Stimulated activated CD8-positive, alpha-beta memory T cell treated with anti-CD3 and anti-CD28 coated beads, Interleukin-7, amount 100 ng/mL, for 48 hours (primary cell): Measurements from ENCODE around the gene RAD51B.

Source experiments
- DNase-seq, 2 donors: peaks; one replicate each; pipeline ENCODE4 v3.0.0-alpha.2; 2020; ENCODE audit warnings: low read depth in 1 of 2; ENCODE audit errors: extremely low read depth in 1 of 2

The RAD51B gene

GRCh38 chr14:68511129-68512047, 691.8 kb downstream of the RAD51B start:
- no peak for DNase-seq

- DNase-seq = no peak
These were observed 692.5 kb downstream of the RAD51B start for GRCh38 chr14:68512088-68512487.

- DNase-seq = no peak
These were observed 693.6 kb downstream of the RAD51B start for GRCh38 chr14:68513137-68513536.

DNA sequence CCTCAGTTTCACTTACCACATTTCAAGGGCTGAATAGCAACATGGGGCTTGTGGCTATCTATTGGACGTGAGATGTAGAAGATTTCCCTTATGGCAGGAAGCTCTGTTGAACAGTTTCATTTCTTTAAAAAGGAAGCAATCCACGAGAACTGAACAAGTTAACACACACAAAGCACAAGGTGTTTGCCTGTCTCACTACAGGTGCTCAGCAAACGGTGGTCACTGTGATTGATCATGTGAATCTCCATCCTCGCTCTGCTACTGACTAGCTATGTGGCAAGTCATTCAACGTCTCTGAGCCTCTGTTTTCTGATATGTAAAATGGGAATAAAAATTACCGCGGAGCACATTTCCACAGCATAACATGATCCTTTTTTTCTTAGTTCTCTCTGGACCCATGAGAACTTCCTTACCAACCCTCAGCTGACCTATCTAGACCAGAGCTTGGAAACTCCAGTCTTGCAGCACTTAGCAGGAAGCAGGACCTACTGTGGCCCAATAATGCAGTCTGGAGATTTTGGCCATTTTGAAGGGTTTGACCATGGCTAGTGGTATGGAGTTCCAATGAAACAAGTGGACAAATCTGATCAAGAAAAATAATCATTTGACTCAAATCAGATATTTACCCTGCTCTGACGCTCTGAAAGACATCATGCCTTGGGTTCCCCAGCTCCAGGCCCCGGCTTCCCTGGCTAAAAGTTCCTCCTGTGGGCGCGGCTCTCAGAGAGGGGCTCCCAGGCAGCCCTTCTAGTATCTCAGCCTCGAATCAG, 694.4 kb downstream of the RAD51B start:
- no peak for DNase-seq

DNA sequence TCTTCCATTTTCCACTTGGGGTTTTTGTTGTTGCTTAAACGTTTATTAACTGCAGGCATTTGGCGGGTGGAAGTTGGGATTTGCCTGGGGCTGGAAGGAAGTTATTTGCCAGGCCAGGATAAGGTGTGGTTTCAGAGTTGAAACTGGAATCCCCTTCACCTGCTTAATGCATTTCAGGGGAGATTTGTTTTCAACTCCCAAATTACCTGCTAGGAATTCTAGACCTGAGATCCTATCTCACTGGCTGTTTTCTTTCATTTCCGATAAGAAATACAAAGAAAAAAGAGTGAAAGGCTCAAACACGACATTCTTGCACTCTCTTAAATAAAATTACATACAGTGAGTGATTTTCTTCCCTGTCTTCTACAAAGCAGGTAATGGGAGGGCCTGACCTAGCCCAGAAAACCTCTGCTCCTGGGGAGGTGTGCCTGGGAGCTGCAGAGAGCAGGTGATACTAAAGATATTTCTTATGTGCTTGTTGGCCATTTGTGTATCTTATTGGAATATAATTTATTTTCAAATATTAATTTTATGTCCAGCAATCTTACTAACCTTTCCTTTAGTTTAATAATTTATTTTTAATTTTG, 695.1 kb downstream of the RAD51B start:
- DNase-seq = no peak

- no peak for DNase-seq
These were observed 696.8 kb downstream of the RAD51B start for GRCh38 chr14:68516342-68516741.

DNA sequence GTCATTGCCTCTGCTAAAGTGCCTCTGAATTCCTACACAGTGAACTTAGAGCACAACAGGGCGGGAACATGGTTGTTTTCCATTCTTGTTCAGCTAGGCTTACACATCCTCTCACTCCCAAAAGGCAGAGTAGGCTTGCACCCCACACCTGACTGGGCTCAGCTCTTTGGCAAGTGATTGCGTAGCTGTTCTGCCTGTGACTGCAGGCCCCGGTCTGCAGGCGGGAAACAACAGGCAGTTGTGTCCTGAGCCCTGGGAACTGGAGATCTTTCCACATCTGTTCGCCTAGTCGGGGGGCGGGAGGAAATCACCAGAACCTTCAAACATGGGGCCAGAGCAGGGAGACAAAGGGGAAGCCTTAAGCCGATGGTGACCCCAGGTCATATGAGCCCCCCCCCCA, 698.6 kb downstream of the RAD51B start:
- DNase-seq = no peak

DNA sequence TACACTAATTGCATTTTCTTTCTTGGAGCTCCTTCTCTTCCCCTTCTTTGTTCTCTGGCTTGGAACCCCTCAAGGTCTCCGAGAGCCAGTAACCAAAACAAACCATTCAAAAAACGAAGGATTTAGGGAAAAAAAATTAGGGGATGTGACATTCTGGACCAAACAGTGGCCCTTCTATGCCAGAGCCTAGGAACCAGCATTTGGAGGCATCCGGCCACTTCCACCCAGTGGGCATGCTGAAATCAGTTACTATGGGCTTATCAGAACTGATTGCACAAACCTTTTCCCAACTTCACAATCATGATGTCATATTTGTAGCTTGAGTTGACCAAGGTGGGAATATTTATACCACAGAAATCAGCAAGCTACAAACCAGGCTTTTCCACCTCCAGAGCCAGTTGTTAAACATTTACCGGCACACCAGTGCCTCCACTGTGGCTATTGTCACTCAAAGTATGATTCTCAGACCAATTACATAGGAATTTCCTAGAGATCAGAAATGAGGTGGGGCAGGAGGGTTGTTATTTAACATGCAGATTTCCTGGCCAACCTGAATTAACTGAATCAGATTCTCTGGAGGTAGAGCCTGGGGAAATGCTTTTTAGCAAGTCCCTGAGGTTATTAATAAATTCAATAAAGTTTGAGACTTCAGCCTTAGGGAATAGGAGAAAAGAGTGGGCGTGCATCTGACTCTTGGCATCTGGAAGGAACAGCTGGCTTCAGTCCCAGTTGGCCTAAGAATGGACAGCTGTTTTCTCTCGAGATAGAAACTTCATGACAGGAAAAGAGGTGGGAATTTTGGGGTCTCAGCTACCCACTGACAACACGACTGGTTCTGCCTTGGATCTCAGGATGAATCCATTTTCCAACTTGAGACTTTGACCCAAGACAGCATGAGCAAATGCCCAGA, 699.4 kb downstream of the RAD51B start:
- DNase-seq = no peak

DNA sequence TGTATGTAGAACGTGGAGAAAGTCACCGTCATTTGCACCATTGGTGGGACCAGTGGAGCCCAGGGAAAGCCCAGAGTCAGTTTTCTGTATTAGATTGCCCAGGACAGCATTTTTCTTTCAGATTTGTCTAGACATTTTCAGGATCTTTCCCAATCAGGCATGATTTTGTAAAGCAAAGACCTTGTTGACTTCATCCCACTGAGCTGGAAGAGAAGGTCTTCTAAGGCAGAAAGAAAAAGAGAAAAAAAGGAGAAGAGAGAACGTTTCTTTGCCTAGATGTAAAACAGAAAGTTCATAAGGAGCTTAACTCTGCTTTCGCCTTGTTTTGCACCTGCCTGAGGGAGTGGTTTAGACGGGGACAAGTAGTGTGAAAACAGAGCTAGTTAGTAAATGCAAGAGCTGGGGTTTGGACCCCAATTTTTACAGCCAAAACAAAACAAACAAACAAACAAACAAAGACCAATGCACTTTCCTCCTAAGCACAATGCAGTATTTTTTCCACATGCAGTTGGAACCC, 700.1 kb downstream of the RAD51B start:
- no peak for DNase-seq

- DNase-seq = no peak
These were observed 701.3 kb downstream of the RAD51B start for GRCh38 chr14:68520637-68521556.

- no peak for DNase-seq
These were observed 702.0 kb downstream of the RAD51B start for GRCh38 chr14:68521557-68521901.

DNA sequence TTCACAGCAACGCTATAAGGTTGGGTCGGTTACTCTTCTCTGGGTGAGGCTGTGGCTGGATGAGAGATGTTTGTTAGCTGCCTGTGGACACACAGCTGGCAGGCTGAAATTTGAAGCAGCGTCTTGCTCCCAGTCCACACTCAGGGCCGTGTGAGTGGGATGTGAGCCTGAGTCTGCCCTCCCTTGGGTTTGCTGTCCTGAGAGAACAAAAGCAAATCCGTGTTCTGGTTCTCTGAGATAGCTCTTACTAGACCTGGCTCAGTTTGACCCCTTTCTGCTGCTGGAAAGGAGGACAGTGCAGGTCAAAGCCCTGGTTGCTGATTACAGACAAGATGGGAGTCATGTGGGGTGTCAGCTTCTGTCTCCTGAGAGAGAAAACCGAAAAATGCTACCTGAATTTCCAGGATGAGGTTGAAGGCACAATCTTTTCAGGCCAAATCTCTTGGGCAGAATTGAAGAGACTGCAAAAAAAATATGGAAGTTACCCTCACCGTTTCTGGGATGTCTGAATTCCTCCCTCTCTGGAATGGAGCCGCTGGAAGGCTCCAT, 702.5 kb downstream of the RAD51B start:
- no peak for DNase-seq

DNA sequence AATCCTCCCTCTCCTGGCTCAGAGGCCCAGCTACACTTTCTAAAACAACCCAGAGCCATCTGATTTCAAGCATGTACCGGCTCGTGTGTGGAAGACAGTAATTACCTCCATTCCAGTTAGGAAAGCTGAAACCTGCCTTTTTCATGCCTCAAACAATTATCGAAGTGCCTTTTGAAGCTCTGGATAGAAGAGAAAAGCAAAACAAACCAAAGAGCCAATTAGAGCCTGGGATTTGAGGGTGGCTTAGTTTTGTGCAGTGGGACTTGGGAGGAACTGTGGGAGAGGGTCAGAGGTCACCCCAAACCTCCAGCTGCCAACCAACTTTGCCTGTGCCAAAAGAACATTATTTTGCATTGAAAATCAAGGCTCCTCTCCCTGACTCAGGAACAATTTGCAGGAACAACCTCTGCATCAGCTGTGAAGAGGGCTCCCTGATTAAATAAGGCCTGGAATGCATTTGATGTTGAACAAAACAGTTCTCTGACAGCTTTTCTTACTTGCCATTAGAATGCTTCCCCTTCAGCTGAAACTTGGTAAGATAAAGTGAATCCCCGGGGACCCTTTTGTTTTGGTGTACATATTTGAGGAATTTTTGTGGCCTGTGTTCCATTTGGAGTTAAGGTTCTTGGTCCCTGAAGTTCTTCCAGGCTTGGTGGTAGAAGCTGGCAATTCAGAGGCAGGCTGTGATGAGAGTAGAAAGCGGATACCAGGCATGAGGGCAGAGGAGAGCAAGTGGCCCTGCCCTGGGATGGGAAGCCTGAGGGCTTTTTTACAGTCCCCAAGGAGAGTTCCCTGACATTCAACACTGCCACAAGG, 703.1 kb downstream of the RAD51B start:
- no peak for DNase-seq

DNA sequence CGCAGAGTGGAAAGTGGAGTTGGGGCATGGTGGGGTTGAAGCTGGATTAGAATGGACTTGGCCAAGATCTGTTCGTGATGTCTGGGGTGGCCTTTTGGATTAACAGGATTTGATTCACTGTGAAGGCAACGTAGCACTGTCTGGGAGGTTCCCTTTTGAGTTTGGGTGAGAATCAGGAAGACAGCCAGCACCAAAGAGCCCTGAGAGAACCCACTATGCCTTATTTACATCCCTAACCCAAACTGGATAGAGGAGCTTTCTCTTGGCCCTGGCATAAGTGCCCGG, 703.7 kb downstream of the RAD51B start:
- DNase-seq = no peak

- no peak for DNase-seq
These were observed 704.6 kb downstream of the RAD51B start for GRCh38 chr14:68523989-68524725.

GRCh38 chr14:68525516-68525915, 705.9 kb downstream of the RAD51B start:
- no peak for DNase-seq

DNA sequence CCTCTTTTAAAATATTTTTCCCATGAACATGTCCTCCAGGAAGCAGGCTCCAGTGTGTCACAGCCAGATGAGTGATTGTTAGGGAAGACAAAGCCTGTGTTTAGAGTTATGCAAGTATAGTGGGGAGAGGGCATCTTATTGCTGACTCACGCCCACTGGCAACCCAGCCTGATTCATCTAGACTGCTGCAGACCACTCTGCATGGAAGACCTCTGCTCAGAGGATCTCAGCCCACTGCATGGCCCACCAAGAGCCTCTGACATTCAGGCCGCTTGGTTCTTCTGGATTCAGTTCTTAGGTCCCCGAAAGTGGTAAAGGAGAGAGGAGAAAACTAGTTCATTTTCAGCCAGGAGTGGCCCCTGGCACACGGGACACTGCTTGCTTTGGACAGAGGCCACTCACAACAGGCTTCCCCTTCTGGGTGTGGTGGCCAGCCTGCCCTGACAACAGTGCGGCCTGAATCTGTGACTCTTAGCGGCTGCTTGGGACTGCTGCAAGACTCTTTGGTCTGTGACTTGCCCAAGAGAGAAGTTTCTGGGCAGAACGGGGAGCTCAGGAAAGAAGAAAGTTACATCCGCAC, 707.0 kb downstream of the RAD51B start:
- no peak for DNase-seq
